Calu3 (cell line): ENCODE measurements around the gene KCTD21. TPM values are rescaled to one million over a fixed set of nuclear protein-coding genes. Genes with fewer than 3 reads are reported as not detected.

Experiments
- BruUV-seq: library from RNA; stranded (reverse); fragments of 400-500 nt; replicated peaks from 2 replicates; lab custom pipeline; 2021; lab: Mats Ljungman, UMichigan
- CTCF ChIA-PET: fragments of 300-600 bp; sonication (Branson Sonifier 250); formaldehyde crosslinking; loops from one replicate; lab custom pipeline; 2022; ENCODE audit warnings: antibody characterized with exemption; lab: Charles Lee
- DNase-seq: peaks from one replicate; pipeline ENCODE4 v3.0.0; 2022
- H3K27ac Mint-ChIP-seq: one replicate; pipeline ENCODE4 v1.8.0; 2022; ENCODE audit warnings: mixed read lengths; ENCODE audit not compliant: unreplicated experiment
- H3K27me3 Mint-ChIP-seq: one replicate; pipeline ENCODE4 v1.8.0; 2022; ENCODE audit warnings: mixed read lengths; ENCODE audit not compliant: unreplicated experiment
- H3K36me3 Mint-ChIP-seq: one replicate; pipeline ENCODE4 v1.8.0; 2022; ENCODE audit warnings: mild to moderate bottlenecking, moderate library complexity, mixed read lengths; ENCODE audit not compliant: insufficient read depth, unreplicated experiment
- H3K4me1 Mint-ChIP-seq: one replicate; pipeline ENCODE4 v1.8.0; 2022; ENCODE audit warnings: mild to moderate bottlenecking, low read depth, mixed read lengths; ENCODE audit not compliant: unreplicated experiment
- H3K4me3 Mint-ChIP-seq: one replicate; pipeline ENCODE4 v1.8.0; 2022; ENCODE audit warnings: mild to moderate bottlenecking, low read depth, moderate library complexity, mixed read lengths; ENCODE audit not compliant: unreplicated experiment
- H3K9me3 Mint-ChIP-seq: one replicate; pipeline ENCODE4 v1.8.0; 2022; ENCODE audit warnings: low read depth, mixed read lengths; ENCODE audit not compliant: unreplicated experiment
- intact Hi-C: fragments of 100-400 bp; cut with micrococcal nuclease; formaldehyde crosslinking; loops from one replicate; pipeline ENCODE4 v1.10.0; 2022; ENCODE audit not compliant: unreplicated experiment
- total RNA-seq: library from RNA; stranded (reverse); gene quantifications from 2 replicates; pipeline ENCODE4 v1.2.3, GENCODE V29; 2022
- TF ChIP-seq, protein P1 (sequence below): fragments of 200-600 bp; IDR thresholded peaks from one replicate; pipeline ENCODE4 v1.8.0; 2022; ENCODE audit warnings: antibody characterized with exemption; ENCODE audit not compliant: unreplicated experiment

Gene KCTD21
- total RNA-seq, 1 experiment from 2014 or later: 8.5 TPM

DNA sequence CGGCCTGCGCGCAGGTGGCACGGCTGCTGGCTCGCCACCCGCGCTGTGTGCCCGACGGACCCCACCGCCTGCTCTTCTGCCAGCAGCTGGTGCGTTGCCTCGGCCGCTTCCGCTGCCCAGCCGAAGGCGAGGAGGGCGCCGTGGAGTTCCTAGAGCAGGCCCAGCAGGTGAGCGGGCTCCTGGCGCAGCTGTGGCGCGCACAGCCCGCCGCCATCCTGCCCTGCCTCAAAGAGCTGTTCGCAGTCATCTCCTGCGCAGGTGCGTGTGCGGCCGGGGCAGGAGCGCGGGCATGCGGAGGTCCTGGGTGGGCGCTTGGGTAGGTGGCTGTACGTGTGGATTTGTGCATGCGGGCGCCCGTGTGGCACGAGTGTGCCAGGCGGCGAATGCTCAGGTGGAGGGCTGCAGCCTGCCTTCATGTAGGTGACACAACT lies 8.2 kb upstream of the KCTD21 start:
- no peaks in the 10 kb centered on the region for H3K36me3 Mint-ChIP-seq
- H3K27me3 Mint-ChIP-seq: no peaks in the 10 kb centered on the region
- BruUV-seq: no TSS peak
- no peak overlapping the region for H3K4me3 Mint-ChIP-seq
- CTCF ChIA-PET: no interaction called here
- no peak for DNase-seq
- no peak overlapping the region for H3K27ac Mint-ChIP-seq
- intact Hi-C loops: no loop called here
- H3K4me1 Mint-ChIP-seq: peaks cover 19% of the 10 kb centered on the region
- TF ChIP-seq, protein P1, sequence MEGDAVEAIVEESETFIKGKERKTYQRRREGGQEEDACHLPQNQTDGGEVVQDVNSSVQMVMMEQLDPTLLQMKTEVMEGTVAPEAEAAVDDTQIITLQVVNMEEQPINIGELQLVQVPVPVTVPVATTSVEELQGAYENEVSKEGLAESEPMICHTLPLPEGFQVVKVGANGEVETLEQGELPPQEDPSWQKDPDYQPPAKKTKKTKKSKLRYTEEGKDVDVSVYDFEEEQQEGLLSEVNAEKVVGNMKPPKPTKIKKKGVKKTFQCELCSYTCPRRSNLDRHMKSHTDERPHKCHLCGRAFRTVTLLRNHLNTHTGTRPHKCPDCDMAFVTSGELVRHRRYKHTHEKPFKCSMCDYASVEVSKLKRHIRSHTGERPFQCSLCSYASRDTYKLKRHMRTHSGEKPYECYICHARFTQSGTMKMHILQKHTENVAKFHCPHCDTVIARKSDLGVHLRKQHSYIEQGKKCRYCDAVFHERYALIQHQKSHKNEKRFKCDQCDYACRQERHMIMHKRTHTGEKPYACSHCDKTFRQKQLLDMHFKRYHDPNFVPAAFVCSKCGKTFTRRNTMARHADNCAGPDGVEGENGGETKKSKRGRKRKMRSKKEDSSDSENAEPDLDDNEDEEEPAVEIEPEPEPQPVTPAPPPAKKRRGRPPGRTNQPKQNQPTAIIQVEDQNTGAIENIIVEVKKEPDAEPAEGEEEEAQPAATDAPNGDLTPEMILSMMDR: no peak
- no peaks in the 10 kb centered on the region for H3K9me3 Mint-ChIP-seq

DNA sequence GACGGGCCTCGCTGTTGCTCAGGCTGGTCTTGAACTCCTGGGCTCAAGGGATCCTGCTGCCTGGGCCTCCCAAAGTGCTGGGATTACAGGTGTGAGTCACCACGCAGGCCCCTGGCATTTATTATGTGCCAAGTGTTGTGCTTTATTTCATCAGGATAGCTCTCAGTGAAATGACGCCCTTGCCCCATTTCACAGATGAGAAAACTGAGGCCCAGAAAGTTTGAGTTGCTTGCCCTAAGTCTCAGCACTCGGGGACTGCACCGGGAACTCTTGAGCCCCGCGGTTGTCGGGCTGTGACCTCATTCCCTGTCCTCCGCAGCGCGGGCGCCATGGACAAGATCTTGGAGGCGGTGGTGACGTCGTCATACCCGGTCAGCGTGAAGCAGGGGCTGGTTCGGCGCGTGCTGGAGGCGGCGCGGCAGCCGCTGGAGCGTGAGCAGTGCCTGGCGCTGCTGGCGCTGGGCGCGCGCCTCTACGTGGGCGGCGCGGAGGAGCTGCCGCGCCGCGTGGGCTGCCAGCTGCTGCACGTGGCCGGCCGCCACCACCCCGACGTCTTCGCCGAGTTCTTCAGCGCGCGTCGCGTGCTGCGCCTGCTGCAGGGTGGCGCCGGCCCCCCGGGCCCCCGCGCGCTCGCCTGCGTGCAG lies 7.6 kb upstream of the KCTD21 start:
- intact Hi-C loops: no loop called here
- TF ChIP-seq, protein P1: no peak
- no peak overlapping the region for H3K4me3 Mint-ChIP-seq
- H3K27ac Mint-ChIP-seq: no peak overlapping the region
- no peak for DNase-seq
- no TSS peak for BruUV-seq
- H3K9me3 Mint-ChIP-seq: no peaks in the 10 kb centered on the region
- H3K27me3 Mint-ChIP-seq: no peaks in the 10 kb centered on the region
- no peaks in the 10 kb centered on the region for H3K36me3 Mint-ChIP-seq
- CTCF ChIA-PET: no interaction called here
- peaks cover 19% of the 10 kb centered on the region for H3K4me1 Mint-ChIP-seq

DNA sequence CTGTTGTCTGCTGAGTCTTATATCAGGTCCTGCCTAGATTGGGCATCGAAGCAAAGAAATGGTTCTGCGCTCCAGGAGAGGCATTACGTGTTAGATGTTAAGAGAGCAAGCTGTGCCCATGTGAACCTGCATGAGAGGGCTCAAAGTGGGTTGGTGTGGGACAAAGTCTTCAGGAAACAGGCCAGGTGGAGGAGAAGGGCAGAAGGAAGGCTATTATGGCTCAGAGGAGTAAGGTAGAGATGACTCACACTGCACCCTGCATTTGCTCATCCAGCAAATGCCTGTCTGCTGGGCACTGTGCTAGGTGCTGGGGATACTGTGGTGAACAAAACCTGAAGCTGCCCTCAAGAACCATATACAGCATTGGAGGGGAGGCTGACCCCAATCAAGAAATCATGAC lies 6.1 kb upstream of the KCTD21 start:
- Mint-ChIP-seq H3K36me3 (peaks cover 5% of the 10 kb centered on the region), H3K27me3 (no peaks in the 10 kb centered on the region), H3K9me3 (no peaks in the 10 kb centered on the region), H3K4me3 (no peak overlapping the region), H3K27ac (no peak overlapping the region), H3K4me1 (peaks cover 34% of the 10 kb centered on the region)
- CTCF ChIA-PET: no interaction called here
- no TSS peak for BruUV-seq
- no peak for DNase-seq
- TF ChIP-seq, protein P1: no peak
- intact Hi-C loops: no loop called here

DNA sequence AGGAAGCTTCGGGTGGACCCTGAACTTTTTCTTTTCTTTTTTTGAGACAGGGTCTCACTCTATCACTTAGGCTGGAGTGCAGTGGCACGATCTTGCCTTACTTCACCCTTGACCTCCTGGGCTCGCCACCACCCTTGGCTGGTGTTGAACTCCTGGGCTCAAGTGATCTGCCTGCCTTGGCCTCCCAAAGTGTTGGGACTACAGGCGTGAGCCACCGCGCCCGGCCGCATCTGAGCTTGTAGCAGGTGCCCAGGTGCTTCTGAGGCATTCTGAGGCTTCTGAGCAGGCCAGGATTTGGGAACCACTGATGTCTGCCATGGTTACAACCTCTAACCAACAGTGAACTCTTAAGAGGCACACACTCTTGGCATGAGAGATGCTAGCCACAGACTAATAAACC lies 5.4 kb upstream of the KCTD21 start:
- Mint-ChIP-seq H3K27me3 (no peaks in the 10 kb centered on the region), H3K36me3 (peaks cover 11% of the 10 kb centered on the region), H3K9me3 (no peaks in the 10 kb centered on the region), H3K27ac (no peak overlapping the region), H3K4me3 (no peak overlapping the region), H3K4me1 (peaks cover 36% of the 10 kb centered on the region)
- CTCF ChIA-PET: no interaction called here
- TF ChIP-seq, protein P1: no peak
- BruUV-seq: no TSS peak
- intact Hi-C loops: no loop called here
- DNase-seq: no peak
